IPS-NIHi7 (cell line): Measurements from ENCODE around the gene CD46.
"Not testable (repeated sequence)": the region's sequence is repeated elsewhere in the genome, so short reads cannot be mapped to it uniquely, and the experiment has no call there.

Source experiments
- DNase-seq: peaks from one replicate; pipeline ENCODE4 v3.0.0; 2012; ENCODE audit warnings: mixed read lengths; ENCODE audit errors: extremely low spot score

The CD46 gene

DNA sequence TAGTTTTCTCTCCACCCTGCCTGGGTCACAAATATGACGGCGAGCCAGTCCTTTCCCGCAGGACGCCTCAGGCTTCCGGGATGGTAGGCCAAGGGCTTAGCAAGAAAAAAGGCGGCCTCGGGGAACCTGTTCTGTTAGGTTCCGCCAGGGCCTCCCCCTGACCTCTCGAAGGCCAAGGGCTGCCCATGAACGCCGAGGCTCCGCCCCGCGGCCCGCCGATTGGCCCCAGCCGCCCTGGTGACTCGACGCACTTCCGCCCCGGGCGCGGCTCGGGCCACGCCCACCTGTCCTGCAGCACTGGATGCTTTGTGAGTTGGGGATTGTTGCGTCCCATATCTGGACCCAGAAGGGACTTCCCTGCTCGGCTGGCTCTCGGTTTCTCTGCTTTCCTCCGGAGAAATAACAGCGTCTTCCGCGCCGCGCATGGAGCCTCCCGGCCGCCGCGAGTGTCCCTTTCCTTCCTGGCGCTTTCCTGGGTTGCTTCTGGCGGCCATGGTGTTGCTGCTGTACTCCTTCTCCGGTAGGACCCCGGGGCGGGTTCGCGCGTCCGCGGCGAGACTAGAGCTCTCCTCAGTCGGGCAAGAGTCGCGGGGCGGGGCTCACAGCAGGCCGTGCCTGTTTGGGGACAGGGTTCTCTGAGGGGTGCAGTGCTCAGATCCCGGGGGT lies at the start of gene CD46:
TSS of gene CD46 (plus strand) at position 265 of the 666 bp plus-strand sequence. CDS start at position 424, 159 bp downstream.
- DNase-seq, result peak; percentile 96

DNA sequence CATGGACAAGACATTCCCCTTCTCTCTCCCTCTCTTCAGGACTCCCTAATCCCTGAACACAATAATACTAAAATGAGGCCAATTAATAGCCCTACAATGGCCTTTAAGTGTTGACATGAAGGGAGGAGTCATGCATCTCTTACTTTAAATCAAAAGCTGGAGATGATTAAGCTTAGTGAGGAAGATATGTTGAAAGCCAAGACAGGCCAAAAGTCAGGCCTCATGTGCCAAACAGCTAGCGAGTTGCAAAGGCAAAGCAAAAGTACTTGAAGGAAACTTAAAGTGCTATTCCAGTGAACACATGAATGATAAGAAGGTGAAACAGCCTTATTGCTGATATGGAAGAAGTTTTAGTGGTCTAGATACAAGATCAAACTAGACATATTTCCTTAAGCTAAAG lies 49.5 kb upstream of the CD46 start:
- DNase-seq, result no peak

DNA sequence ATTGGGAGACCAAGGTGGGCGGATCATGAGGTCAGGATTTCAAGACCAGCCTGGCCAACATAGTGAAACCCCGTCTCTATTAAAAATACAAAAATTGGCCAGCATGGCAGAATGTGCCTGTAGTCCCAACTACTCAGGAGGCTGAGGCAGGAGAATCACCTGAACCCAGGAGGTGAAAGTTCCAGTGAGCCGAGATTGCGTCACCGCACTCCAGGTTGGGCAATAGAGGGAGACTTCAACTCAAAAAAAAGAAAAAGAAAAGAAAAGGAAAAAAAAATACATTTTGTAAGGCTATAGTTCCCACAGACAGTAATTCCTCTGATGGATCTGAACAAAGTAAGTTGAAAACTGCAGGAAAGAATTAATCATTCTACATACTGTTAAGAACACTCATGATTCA lies 48.1 kb upstream of the CD46 start:
- DNase-seq, result no peak

DNA sequence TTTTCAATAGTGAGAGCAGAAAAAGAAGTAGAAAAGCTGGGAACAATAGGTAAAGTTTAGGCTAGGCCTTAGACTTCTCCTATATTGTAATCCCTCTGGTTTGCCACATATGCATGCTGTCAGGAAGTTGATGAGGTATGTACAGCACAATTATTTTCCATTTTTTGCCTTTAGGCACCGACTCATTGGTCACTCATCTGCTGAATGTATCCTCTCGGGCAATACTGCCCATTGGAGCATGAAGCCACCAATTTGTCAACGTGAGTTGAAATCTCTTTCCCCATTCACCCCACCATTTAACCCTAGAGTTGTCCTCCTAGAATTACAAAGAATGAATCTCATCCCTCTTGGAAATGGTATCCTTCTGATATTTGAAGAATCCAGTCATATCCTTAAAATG lies 43.9 kb upstream of the CD46 start:
- DNase-seq, result not testable (repeated sequence)

DNA sequence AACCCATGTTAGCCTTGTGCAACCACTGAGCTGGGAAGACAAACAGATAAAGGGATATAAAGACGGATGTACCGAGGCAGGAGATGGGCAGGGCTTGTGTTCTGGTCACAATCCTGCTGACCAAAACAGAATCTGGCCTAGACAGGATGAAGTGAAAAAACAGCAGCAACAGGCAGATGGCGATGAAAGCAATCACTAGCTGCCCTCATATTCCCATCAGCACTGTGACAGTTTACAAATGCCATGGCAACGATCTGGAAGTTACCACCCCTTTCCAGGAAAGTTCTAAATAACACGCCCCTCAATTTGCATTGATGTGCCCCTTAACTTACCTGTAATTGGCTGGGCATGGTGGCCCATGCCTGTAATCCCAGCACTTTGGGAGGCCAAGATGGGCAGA lies 40.6 kb upstream of the CD46 start:
- DNase-seq, result peak; percentile 49

DNA sequence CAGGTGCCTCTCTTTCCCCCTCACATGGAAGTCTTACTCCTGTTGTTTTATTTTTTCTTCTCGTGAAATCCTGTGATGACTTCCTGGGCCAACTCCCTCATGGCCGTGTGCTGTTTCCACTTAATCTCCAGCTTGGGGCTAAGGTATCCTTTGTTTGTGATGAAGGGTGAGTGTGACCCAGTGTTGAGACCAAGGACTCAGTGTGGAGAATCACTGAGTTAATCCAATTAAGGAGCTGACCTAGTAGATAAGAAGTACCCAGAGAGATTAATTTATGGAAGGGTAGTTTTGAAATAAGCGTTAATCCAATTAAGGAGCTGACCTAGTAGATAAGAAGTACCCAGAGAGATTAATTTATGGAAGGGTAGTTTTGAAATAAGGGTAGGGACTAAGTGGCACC lies 39.2 kb upstream of the CD46 start:
- not testable (repeated sequence) for DNase-seq

DNA sequence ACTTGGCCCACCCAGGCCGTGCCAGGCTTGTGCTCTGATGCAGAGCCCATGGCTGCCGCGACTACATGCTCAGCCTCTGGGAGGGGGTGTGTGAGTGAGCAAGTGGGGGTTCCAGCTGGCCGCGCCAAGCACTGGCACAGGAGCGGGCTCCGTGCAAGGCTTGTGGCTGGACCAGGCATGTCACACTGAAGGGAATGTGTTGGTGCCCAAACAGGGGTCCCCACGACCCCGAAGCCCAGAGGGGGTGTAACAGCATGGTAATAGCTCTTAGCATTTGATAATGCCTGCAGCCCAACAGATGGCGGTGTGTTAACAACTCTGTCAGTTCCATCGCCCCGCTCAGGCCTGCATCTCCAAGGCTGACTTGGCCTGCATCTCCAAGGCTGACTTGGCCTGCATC lies 38.3 kb upstream of the CD46 start:
- DNase-seq, result peak; percentile 9

DNA sequence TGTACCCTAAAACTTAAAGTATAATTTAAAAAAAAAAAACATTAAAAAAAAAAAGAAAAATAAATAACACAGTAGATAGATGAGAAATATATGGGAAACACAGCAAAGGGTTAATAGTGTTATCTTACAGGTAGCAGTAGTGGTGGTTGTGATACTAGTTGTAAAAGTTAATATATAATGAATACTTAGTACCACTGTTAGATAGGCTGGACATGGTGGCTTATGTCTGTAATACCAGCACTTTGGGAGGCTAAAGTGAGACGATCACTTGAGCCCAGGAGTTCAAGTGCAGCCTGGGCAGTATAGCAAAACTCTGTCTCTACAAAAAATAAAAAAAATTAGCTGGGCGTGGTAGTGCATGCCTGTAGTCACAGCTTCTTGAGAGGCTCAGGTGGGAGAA lies 32.6 kb upstream of the CD46 start:
- no peak for DNase-seq

DNA sequence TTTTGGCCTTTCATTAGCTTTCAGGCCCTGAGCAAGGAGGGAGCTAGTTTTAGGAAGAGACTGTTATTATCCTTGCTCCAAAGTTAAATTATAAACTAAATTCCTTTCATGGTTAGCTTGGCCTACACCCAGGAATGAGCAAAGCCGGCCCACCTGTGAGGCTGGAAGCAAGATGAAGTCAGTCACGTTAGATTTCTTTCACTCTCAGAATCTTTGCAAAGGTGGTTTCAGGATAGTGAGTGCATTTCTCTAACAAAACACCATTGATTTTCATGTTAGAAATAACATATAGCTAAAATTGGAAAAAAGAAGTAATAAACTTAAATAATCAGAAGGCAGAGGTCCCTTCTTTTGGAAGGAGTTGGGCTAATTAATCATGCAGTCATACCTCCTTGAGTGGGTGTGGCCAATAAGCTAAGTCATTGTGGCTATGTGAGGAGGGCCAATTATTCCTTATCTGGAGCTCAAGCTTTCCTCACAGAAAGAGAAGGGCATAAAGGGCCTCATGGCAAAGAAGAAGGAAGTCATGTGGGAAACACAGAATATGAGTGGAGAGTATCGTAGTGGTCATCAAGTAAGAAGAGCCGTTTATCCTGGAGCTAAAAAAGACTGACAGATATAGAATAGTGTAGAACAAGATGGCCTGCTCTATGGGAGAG lies 23.5 kb upstream of the CD46 start:
- DNase-seq, result not testable (repeated sequence)

DNA sequence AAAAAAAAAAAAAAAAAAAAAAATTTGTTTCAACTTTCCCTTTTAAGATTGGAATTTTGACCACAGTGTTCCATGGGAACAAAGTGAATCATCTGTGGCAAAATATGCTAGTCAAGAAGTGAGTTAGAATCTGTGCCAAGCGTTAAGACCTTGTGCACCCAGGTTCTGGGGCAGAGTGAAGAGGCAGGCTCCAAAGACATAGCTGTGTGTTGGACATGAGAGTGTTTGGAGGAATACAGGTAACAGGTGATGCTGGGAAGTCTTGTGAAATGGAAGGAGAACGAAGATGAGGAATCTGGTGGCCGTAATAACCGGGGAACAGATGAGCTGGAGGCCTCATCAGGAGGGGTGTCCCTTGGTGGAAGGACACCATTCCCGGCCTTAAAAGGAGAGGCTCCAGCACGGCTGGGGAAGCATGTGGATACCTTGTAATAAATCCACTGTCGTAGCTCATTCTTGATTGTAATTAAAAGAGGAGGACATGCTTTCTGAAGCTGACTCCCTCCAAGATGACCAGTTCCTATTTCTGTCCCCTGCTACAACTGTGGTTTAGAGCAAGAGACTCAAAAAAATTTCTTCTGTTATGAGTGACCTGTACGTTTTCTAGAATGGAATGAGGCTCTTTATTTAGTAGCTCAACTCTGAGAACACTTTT lies 14.2 kb upstream of the CD46 start:
- not testable (repeated sequence) for DNase-seq

DNA sequence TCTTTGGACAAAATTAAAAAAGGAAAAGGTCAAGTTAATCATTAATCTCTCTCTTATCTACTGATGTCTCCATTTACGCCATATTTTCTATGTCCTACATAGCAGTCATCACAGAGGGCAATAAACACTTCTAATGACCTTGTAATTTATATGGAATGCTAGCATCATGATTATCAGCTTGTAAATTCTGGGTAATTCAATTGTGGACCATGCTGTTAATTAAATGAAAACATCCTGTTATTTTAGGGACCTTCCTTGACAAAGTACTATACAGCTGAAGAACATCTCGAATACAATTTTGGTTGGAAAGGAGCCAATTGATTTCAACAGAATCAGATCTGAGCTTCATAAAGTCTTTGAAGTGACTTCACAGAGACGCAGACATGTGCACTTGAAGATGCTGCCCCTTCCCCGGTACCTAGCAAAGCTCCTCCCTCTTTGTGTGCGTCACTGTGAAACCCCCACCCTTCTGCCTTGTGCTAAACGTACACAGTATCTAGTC lies 13.6 kb upstream of the CD46 start:
- DNase-seq, result not testable (repeated sequence)

DNA sequence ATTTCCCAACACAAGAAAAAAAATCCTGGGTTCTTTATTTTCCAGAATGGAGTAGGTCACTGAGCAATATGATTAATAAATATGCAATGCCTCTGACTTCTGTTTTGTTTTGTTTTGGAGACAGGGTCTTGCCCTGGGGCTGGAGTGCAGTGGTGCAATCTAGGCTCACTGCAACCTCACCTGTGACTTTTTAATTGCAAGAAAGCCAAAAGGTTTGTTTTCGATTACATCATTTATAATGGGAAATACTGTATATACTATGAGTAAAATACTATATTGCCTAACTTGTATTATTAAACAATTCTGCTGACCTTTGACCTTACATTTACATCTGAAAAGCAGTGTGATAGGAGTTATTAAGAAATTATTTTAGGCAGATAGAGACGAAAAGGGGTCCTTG lies 11.6 kb upstream of the CD46 start:
- DNase-seq, result no peak

DNA sequence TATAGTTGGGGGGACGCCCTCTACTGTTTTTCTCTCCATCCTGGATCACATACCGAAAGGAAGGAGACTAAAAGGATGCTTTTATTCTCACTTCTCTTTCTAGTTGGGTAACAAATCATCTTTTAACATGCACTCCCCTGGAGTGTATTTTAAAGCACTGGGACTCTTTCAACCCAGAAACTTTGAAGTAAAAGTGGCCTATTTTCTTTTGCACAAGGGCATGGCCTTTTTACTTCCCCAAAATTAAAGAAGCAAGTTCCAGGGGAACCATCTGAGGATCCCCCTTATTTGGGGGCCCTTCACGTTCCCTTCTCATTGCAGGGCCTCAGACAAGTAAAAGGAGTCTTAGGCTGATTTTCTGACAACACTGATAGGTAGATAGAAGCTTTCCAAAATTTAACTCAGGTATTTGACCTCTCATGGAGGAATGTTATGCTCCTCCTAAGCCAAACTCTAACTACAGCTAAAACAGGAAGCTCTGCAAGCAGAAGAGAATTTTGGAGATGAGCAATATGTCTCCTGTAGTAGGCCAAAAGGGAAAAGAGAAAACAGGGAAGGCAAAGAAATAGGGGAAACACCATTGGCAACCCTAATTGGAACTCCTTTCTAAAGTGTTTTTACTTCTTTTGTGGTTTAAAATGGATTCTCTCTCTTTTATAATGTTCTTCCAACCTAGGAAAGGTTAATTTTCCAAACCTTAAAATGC lies 8.9 kb upstream of the CD46 start:
- DNase-seq, result no peak

DNA sequence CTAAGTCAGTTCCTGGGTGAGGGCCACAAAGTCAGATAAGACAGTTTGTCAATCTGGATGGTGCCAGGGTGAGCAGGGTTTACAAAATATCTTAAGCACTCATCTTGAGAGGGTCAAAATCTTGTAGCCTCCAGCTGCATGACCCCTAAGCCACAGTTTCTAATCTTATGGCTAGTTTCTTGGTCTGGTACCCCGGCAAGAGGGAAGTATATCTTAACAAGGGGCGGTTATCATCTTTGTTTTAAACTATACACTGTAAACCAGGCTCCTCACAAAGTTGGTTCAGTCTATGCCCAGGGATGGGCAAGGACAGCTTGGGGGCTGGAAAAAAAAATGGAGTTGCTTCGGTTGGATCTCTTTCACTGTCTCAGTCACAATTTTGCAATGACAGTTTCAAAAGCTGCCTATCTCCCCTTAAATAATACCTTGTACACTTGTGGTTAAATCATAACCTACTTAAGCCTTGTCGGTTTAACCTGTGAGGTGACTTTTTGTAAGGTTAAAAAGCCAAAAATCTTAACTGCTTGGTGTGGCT lies 7.8 kb upstream of the CD46 start:
- DNase-seq, result no peak

DNA sequence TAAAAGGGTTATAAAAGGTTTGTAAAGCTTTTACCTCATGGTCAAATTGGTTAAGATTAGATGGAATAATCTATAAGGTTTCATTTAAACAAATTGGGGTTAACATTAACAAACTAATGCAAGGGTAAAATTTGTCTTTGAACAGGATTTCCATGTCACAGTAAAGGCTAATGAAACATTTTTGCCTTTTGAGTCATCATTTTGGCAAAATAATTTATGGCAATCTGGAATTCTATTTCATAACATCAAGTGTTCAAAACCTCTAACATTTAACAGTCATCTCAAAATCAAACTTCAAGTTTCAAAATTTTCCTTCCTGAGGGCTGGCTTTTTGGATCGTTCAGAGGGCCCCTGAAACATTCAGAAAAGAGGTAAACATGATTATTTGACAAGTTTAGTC lies 6.6 kb upstream of the CD46 start:
- no peak for DNase-seq

DNA sequence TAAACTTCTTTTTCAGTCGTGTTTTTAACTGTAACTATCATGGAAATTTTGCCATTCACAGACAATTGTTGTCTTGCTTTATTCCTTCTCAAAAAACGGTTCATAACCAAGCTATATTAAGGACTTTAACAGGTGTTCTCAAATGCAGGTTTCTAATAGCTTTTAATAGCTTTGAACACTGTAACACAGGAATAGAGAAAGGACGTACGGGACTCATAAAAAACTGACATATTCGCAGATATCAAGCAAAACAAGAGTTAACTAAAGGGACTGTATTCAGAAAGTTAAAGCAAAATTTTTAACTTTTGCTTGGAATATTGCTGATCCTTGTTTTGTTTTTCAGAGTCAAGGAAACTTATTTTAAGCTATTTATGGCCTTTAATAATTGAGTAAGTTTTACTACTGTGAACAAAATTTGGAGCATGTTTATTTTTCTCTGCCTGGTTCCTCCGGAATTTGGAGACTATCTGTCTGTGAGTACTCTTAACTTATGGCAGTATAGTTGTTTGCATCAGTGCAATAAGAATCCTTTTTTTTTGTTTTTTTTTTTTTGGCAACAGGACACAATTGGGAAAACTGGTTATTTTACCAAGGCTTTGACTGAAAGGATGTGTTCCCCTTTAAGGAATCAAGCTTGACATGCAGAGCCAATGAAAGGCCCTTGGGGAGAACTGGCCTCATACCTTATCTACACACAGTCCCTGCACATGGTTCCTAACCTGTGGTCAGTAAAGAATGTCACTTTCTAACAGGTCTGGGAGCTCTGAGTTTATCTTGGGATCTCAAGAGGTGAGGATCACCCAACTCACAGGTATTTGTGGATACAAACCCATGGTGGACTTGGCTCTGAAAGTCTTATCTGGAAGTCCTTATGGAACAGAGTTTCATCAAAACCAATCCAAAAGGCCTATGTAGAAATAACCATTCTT lies 5.8 kb upstream of the CD46 start:
- no peak for DNase-seq

DNA sequence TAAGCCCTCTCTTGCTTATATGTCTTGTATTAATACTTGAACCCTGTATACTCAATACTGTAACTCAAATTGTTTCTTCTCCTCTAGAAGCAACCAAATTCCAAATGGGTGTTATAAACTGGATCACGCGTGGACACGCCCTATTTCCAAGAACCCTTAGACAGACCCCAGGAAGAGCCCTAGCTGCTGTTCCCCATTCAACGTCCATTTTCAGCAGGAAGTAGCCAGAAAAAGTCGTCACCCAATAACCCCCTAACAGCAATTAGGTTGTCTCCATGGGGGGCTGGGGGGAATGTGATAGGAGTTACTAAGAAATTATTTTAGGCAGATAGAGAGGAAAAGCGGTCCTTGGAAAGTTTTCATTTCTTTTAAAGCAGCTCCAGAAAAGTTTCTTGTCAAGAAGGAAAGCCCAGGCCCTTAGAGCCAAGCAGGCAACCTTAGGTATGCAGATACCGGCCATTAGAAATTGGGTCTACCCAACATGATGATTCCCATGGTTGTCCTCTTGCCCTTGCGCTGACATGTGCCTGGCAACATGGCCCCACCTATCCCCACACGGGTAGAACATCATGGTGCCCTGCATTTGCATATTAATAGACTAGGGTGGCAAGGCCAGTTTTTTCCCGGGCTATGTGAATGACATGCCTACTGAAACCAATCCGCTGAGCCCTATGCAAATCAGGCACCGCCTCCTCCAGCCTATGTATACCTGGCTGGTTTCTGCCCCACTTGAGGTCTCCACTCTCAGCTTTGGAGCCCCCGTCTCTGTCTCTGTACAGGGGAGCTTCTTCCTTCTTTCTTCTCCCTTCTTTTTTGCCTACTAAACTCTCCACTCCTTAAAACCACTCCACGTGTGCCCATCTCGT lies 4.0 kb upstream of the CD46 start:
- no peak for DNase-seq

DNA sequence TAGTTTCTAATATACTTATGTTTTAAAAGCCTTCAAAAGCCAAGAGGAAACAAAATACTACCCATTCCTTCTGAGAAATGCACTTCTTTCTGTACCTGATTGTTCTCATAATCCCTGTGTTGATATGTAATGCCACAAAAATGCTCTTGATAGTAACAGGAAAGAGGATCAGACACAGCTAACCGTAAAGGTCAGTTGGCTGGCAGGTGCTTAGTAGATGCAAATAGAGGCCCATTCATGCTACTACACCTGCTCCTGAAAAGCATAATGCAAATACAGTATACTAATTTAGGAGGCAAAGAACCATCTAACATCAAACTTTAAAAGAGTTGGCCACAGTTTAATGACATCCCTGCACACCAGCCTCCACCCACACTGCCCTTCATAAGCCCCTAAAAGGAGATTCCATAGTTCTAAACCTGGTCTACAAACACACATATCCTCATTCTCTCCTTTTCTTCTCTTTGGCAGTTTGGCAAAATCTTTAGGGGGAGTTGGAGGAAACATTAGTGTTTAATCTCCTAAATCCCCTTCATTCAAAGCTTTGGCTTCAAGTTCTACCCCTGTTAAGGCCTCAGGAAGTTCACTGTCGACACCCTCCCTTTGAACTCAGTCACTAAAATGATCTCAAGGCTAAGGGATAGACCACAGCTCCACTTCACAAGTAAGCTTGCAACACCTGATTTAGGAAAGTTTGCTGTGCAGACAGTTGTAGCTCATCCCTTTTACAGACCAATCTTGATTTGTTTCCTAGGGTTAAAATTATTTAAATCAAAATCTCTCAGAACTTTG lies 2.9 kb upstream of the CD46 start:
- no peak for DNase-seq

DNA sequence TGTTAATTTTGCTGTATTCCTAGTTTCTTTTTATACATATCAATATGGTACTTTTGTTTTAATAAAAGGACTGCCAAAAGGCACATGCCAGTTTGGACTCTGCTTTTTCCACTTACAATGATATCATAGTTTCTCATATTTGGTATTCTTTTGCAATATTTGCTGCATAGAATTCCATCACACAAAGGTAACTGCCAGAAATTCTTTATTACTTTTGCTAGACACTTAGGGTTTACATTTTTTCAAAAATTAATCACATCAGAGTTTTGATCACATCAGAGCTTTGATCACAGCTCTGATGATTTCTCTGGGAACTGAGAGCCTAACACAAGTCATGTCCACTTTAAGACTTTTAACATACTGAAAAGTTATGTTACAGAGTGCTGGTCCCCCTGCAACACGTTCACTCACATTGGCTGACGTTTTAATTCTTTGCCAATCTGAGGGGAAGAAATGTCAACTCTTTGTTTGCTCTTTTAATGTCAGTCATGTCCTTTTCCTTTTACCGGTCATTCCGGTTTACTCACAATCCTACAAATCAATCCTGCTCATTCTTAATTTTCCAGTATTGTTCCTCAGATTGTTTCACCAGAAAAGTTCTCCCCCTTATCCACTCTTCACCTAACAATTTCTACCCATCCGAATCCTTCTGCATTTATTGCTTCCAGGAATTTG lies 1.1 kb upstream of the CD46 start:
- no peak for DNase-seq
